HCT116 (cell line): ENCODE data around the gene FEV. TPM values are rescaled to one million over a fixed set of nuclear protein-coding genes. Genes with fewer than 3 reads are reported as not detected.

ENCODE experiments used
- ATAC-seq: fragments of 200-7000 bp; cut with Tn5 transposase; 2 replicates; pipeline ENCODE4 v1.9.1; 2020; ENCODE audit warnings: mild to moderate bottlenecking, moderate library complexity
- BruUV-seq: library from RNA; stranded (reverse); fragments of 400-500 nt; replicated peaks from 2 replicates; lab custom pipeline; 2021; lab: Mats Ljungman, UMichigan
- CTCF ChIA-PET: fragments of 300-600 bp; sonication (Branson Sonifier 250); formaldehyde crosslinking; loops from one replicate; lab custom pipeline; 2021; ENCODE audit warnings: antibody characterized with exemption; lab: Charles Lee
- POLR2A ChIA-PET: fragments of 300-600, 350-600 bp; sonication (Branson Sonifier 250); formaldehyde crosslinking; loops from one replicate; lab custom pipeline; 2021; ENCODE audit warnings: antibody characterized with exemption; lab: Charles Lee
- RAD21 ChIA-PET, 2 experiments: fragments of 300-600 bp; sonication (Branson Sonifier 250); formaldehyde crosslinking; loops; one replicate each; lab custom pipeline; 2023; ENCODE audit warnings: low total read pairs in 2 of 2; ENCODE audit not compliant: uncharacterized antibody in 2 of 2, unreplicated experiment in 2 of 2, low non-redundant PET in 1 of 2; lab: Charles Lee
- DNase-seq: peaks from one replicate; pipeline ENCODE4 v3.0.0-alpha.2; 2010; ENCODE audit warnings: low read depth, low spot score
- H2AFZ ChIP-seq: fragments of 200-600 bp; shearing (Covaris generic), sonication (generic); 2 replicates; pipeline ENCODE4 v1.6.1; 2017; ENCODE audit warnings: low read depth, mixed run types, mixed read lengths, antibody characterized with exemption, low read length; ENCODE audit not compliant: poor library complexity, severe bottlenecking
- H3K27ac ChIP-seq: 2 replicates; pipeline ENCODE4 v1.5.1; 2012; ENCODE audit warnings: low read depth, low read length
- H3K27me3 ChIP-seq: fragments of 200-600 bp; sonication (generic); 2 replicates; pipeline ENCODE4 v1.6.1; 2016; ENCODE audit warnings: mixed run types, low read length, mixed read lengths; ENCODE audit not compliant: insufficient read depth
- H3K36me3 ChIP-seq, 2 experiments: fragments of 200-500 bp in 1 of 2; fragments of 200-600 bp in 1 of 2; sonication (Bioruptor generic) in 1 of 2; sonication (generic) in 1 of 2; 2 replicates each; pipeline versions ENCODE4 v1.5.1 to v1.6.1; 2014 to 2016; ENCODE audit warnings: low read length in 2 of 2, inconsistent platforms in 1 of 2, mixed read lengths in 1 of 2, mixed run types in 1 of 2; ENCODE audit not compliant: insufficient read depth in 2 of 2, control insufficient read depth in 1 of 2
- H3K4me1 ChIP-seq, 2 experiments: fragments of 200-600 bp in 1 of 2; sonication (generic) in 1 of 2; 2 replicates each; pipeline versions ENCODE4 v1.5.1 to v1.6.1; 2012 to 2017; ENCODE audit warnings: low read length in 2 of 2, inconsistent platforms in 1 of 2, mild to moderate bottlenecking in 1 of 2, mixed read lengths in 1 of 2, mixed run types in 1 of 2, moderate library complexity in 1 of 2; ENCODE audit not compliant: insufficient read depth in 2 of 2, control insufficient read depth in 1 of 2
- H3K4me2 ChIP-seq: fragments of 200-600 bp; sonication (generic); 2 replicates; pipeline ENCODE4 v1.6.1; 2017; ENCODE audit warnings: mixed run types, low read length, mixed read lengths
- H3K4me3 ChIP-seq, 2 experiments: fragments of 200-600 bp in 1 of 2; sonication (generic) in 1 of 2; replicated peaks in 1 of 2; 2 replicates each; pipeline ENCODE4 v1.5.1; 2011 to 2016; ENCODE audit warnings: low read length in 2 of 2, control low read depth in 1 of 2, low read depth in 1 of 2, mild to moderate bottlenecking in 1 of 2, mixed read lengths in 1 of 2, mixed run types in 1 of 2
- H3K79me2 ChIP-seq: fragments of 200-600 bp; sonication (generic); 2 replicates; pipeline ENCODE4 v1.6.1; 2017; ENCODE audit warnings: mild to moderate bottlenecking, mixed run types, low read length, moderate library complexity, mixed read lengths; ENCODE audit not compliant: insufficient read depth
- H3K9ac ChIP-seq: fragments of 200-600 bp; sonication (generic); 2 replicates; pipeline ENCODE4 v1.6.1; 2016; ENCODE audit warnings: low read length, mixed read lengths
- H3K9me2 ChIP-seq: fragments of 200-600 bp; sonication (generic), shearing (Covaris generic); 2 replicates; pipeline ENCODE4 v1.6.1; 2017; ENCODE audit warnings: mixed run types, mild to moderate bottlenecking, moderate library complexity; ENCODE audit not compliant: insufficient read depth
- H3K9me3 ChIP-seq, 2 experiments: fragments of 200-500 bp in 1 of 2; fragments of 200-600 bp in 1 of 2; sonication (Bioruptor generic) in 1 of 2; sonication (generic) in 1 of 2; 2 replicates each; pipeline ENCODE4 v1.6.1; 2014 to 2017; ENCODE audit warnings: low read length in 2 of 2, mixed read lengths in 2 of 2, inconsistent platforms in 1 of 2, low read depth in 1 of 2, mild to moderate bottlenecking in 1 of 2, mixed run types in 1 of 2, moderate library complexity in 1 of 2; ENCODE audit not compliant: control insufficient read depth in 1 of 2, insufficient read depth in 1 of 2
- H4K20me1 ChIP-seq: fragments of 200-600 bp; sonication (generic), shearing (Covaris generic); 2 replicates; pipeline ENCODE4 v1.6.1; 2017; ENCODE audit warnings: mixed run types, mild to moderate bottlenecking, moderate library complexity; ENCODE audit not compliant: insufficient read depth
- CEBPB ChIP-seq: IDR thresholded peaks from 2 replicates; pipeline ENCODE4 v1.6.1; 2012; ENCODE audit warnings: low read depth
- EGR1 ChIP-seq: IDR thresholded peaks from 2 replicates; pipeline ENCODE4 v1.6.1; 2012; ENCODE audit warnings: low read depth
- EZH2phosphoT487 ChIP-seq: fragments of 200-600 bp; IDR thresholded peaks from 2 replicates; pipeline ENCODE4 v1.6.1; 2018; ENCODE audit warnings: antibody characterized with exemption, borderline replicate concordance
- FOSL1 ChIP-seq: IDR thresholded peaks from 2 replicates; pipeline ENCODE4 v1.6.1; 2012; ENCODE audit warnings: low read depth
- JUND ChIP-seq: IDR thresholded peaks from 2 replicates; pipeline ENCODE4 v1.6.1; 2012
- POLR2AphosphoS5 ChIP-seq: IDR thresholded peaks from 2 replicates; pipeline ENCODE4 v1.6.1; 2011; ENCODE audit warnings: mild to moderate bottlenecking, low read depth, low read length, moderate library complexity
- YY1 ChIP-seq: IDR thresholded peaks from 2 replicates; pipeline ENCODE4 v1.6.1; 2011; ENCODE audit warnings: low read length, low read depth, moderate library complexity, mild to moderate bottlenecking; ENCODE audit not compliant: insufficient replicate concordance; ENCODE audit errors: extremely low read depth
- ZBTB33 ChIP-seq: IDR thresholded peaks from 2 replicates; pipeline ENCODE4 v1.6.1; 2011; ENCODE audit warnings: mild to moderate bottlenecking, low read length, moderate library complexity; ENCODE audit not compliant: insufficient replicate concordance; ENCODE audit errors: extremely low read depth
- ZNF274 ChIP-seq: fragments of 200-500 bp; sonication (Bioruptor generic); IDR thresholded peaks from 2 replicates; pipeline ENCODE4 v1.6.1; 2014; ENCODE audit warnings: mild to moderate bottlenecking, low read depth, low read length, inconsistent platforms
- intact Hi-C: fragments of 100-400 bp; cut with micrococcal nuclease; formaldehyde crosslinking; loops from 2 replicates; pipeline ENCODE4 v1.10.0; 2022
- total RNA-seq: library from RNA; stranded (reverse); gene quantifications from one replicate; pipeline ENCODE4 v1.2.1, GENCODE V29; 2021; ENCODE audit not compliant: unreplicated experiment

The FEV gene
- total RNA-seq, 1 experiment from 2014 or later, result not detected

- H4K20me1 ChIP-seq, result no peaks in the 10 kb centered on the region
- no peak overlapping the region for H2AFZ ChIP-seq
- no peak overlapping the region for H3K4me3 ChIP-seq
- DNase-seq (no peak), ATAC-seq (no peak)
- no peaks in the 10 kb centered on the region for H3K9me3 ChIP-seq
- ChIA-PET CTCF (interaction anchor here (3.9 kb wide), 1 partner anchor 8 kb away, joined by 21 read pairs; no protein-coding TSS in a partner anchor), POLR2A (no interaction called here), RAD21 (no interaction called here)
- H3K9ac ChIP-seq, result no peak overlapping the region
- no peaks in the 10 kb centered on the region for H3K36me3 ChIP-seq
- no peaks in the 10 kb centered on the region for H3K4me1 ChIP-seq
- no peak overlapping the region for H3K4me2 ChIP-seq
- no peaks in the 10 kb centered on the region for H3K9me2 ChIP-seq
- no TSS peak for BruUV-seq
- no peaks in the 10 kb centered on the region for H3K79me2 ChIP-seq
- no peaks in the 10 kb centered on the region for H3K27me3 ChIP-seq
- H3K27ac ChIP-seq, result no peak overlapping the region
- intact Hi-C loops, result no loop called here
- TF ChIP-seq FOSL1 (no peak), ZBTB33 (no peak), EZH2phosphoT487 (no peak), YY1 (no peak), CEBPB (no peak), EGR1 (no peak), ZNF274 (no peak), JUND (no peak), POLR2AphosphoS5 (no peak)
Measured at GRCh38 chr2:219021591-219021990, 36.6 kb upstream of the FEV start.
